ENCODE data around the gene ACTN1.
A peak's percentile ranks its signal among the peaks of the same experiment; 100 is the strongest.

The ACTN1 gene

DNA sequence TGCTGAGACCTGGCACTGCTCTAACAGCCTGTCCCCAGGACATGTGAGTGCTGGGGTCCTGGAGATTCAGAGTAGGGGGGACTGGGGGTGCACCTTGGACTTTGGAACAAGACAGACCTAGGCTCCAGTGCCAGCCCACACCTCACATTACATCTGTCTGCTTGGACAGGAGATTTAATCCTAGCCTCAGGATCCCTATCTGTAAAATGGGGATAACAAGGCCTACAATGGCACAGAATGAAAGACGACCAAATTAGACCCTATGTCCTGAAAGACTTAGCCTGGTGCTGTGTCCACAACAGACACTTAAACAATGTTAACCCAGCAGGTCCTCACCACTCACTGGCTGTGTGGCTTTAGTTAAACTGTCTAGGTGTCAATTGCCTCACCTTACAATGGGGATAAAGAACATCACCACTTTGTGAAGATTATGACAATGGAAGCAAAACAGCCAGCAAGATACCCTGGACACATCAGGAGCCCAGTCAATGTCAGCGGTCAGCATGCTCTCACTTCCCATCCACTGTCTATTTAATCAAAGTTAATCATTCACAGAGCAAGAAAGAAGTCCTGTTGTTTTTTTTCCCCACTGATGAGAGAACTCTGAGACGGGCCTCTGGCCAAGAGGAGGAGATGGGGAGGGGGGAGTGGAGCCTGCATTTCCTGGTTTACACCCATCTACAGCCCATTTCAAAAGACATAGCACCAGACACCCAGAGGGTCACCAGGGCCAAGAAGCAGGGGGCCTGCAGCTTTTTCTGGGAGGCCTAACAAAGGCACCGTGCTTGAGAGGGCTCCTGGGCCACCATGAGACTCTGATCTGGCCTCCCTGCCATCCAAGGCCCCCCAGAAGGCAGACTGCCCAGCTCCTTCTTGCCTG, 40.6 kb downstream of the ACTN1 start:
- ChIA-PET CTCF (interaction anchor here (0.6 to 5.1 kb wide), 8 partner anchors 10 to 782 kb away, joined by 3 to 41 read pairs (median 6); no protein-coding TSS in a partner anchor), POLR2A (no interaction called here)
- H3K9me3 ChIP-seq (ENCODE audit: control insufficient read depth, insufficient read depth, low read depth, low read length) = no peaks in the 10 kb centered on the region
- no peak overlapping the region for H3K4me3 ChIP-seq (ENCODE audit: low read depth, low read length)
- peaks cover 11% of the 10 kb centered on the region for H3K4me1 ChIP-seq (ENCODE audit: control insufficient read depth, insufficient read depth, low read length)
- H3K27ac ChIP-seq (ENCODE audit: extremely low read depth, low read depth, low read length) = no peak overlapping the region
- TF ChIP-seq GLIS1 (tag by site-specific recombination; IDR thresholded peaks at IDR 0.05) = peak; percentile 31; the same call in 1 of the 2 replicates
- TF ChIP-seq, protein P1, sequence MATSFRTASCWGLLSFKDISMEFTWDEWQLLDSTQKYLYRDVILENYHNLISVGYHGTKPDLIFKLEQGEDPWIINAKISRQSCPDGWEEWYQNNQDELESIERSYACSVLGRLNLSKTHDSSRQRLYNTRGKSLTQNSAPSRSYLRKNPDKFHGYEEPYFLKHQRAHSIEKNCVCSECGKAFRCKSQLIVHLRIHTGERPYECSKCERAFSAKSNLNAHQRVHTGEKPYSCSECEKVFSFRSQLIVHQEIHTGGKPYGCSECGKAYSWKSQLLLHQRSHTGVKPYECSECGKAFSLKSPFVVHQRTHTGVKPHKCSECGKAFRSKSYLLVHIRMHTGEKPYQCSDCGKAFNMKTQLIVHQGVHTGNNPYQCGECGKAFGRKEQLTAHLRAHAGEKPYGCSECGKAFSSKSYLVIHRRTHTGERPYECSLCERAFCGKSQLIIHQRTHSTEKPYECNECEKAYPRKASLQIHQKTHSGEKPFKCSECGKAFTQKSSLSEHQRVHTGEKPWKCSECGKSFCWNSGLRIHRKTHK (tag by site-specific recombination; IDR thresholded peaks at IDR 0.05) = no peak
- H3K36me3 ChIP-seq (ENCODE audit: control insufficient read depth in 2 of 2, insufficient read depth in 1 of 2, low read length in 2 of 2) = no peaks in the 10 kb centered on the region

DNA sequence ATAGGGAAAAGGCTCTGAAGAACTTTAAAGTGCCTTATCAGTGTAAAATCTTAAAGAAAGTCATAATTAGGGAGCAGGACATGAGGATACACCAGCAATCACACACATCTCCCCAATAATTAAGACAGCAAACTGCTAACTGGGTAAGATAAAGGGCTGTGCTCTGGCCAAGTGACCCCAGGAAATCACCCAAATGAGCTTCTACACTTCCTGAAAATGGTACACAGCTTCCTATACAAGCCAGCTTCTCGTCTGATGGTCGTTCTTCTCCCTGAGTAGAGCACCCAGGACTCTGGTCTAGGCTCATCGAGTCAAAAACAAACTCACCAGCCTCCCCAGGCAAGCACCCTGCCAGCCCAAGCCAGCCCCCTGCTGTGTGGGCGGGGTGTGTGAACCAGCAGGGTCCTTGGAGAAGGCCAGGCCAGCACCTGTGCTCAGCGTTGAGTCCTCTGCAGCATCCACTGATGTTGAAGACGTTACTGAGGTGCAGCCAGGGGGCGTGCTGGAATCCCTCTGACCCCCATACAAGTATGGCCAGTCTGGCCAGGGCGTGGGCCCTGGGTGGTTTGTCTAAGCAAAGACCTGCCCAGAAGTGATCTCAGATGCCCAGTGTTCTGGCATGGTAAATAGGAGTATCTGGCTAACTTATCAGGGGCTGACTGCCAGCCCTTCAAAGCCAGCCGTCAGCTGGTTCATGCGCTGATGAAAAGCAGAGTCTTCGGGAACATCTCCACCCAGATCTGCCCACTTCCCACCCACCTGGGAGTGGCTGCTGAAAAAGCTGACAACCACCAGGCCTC, 41.4 kb downstream of the ACTN1 start:
- 0 out of 2 replicates have a peak, but pooled peaks have one; percentile 32 for TF ChIP-seq ZNF600 (tag by site-specific recombination; IDR thresholded peaks at IDR 0.05)
- no peak for TF ChIP-seq ZNF510 (tag by site-specific recombination; IDR thresholded peaks at IDR 0.05; ENCODE audit: insufficient replicate concordance)
- TF ChIP-seq PRDM1 (tag by site-specific recombination; IDR thresholded peaks at IDR 0.05) = no peak
- TF ChIP-seq SALL2 (tag by site-specific recombination; IDR thresholded peaks at IDR 0.05; ENCODE audit: borderline replicate concordance) = no peak
- no peak for TF ChIP-seq ZNF791 (tag by site-specific recombination; IDR thresholded peaks at IDR 0.05)
- peak; percentile 23; the same call in 1 of the 2 replicates for TF ChIP-seq EGR2 (tag by site-specific recombination; IDR thresholded peaks at IDR 0.05; ENCODE audit: low read depth)
- TF ChIP-seq ZIC2 (tag by site-specific recombination; IDR thresholded peaks at IDR 0.05) = peak; percentile 70
- TF ChIP-seq, protein P2, sequence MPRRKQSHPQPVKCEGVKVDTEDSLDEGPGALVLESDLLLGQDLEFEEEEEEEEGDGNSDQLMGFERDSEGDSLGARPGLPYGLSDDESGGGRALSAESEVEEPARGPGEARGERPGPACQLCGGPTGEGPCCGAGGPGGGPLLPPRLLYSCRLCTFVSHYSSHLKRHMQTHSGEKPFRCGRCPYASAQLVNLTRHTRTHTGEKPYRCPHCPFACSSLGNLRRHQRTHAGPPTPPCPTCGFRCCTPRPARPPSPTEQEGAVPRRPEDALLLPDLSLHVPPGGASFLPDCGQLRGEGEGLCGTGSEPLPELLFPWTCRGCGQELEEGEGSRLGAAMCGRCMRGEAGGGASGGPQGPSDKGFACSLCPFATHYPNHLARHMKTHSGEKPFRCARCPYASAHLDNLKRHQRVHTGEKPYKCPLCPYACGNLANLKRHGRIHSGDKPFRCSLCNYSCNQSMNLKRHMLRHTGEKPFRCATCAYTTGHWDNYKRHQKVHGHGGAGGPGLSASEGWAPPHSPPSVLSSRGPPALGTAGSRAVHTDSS (tag by site-specific recombination; IDR thresholded peaks at IDR 0.05) = no peak
- TF ChIP-seq ZFHX2 (tag by site-specific recombination; conservative IDR thresholded peaks at IDR 0.05) = peak; percentile 41; the same call in 1 of the 2 replicates
- no peak for TF ChIP-seq SP7 (tag by site-specific recombination; IDR thresholded peaks at IDR 0.05)
- POLR2A ChIA-PET = no interaction called here
- H3K36me3 ChIP-seq (ENCODE audit: control insufficient read depth in 2 of 2, insufficient read depth in 1 of 2, low read length in 2 of 2) = no peaks in the 10 kb centered on the region
- no peaks in the 10 kb centered on the region for H3K9me3 ChIP-seq (ENCODE audit: control insufficient read depth, insufficient read depth, low read depth, low read length)
- peaks cover 11% of the 10 kb centered on the region for H3K4me1 ChIP-seq (ENCODE audit: control insufficient read depth, insufficient read depth, low read length)
- CTCF ChIA-PET = interaction anchor here (0.6 to 5.1 kb wide), 3 partner anchors 26 to 782 kb away, joined by 3 to 41 read pairs (median 5); no protein-coding TSS in a partner anchor
- H3K27ac ChIP-seq (ENCODE audit: extremely low read depth, low read depth, low read length) = no peak overlapping the region
- no peak overlapping the region for H3K4me3 ChIP-seq (ENCODE audit: low read depth, low read length)

DNA sequence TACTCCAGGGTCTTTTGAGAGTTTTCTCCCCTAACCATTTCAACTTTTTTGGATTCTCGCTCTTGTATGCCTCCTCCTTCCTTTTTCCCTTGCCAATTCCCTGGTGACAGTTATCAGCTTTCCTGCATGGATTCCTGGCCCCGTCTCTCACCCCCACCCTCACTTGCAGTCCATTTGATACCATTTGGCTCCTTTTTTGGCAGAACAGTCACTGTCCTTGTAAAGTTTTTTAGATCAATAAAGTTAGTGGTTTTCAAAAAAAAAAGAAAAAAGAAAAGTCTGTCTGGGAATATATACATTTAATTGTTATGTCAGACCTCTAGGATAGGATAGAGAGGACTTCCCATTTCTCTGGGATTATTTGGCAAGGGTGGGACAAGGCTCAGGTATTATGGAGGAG, 42.1 kb downstream of the ACTN1 start:
- H3K4me3 ChIP-seq (ENCODE audit: low read depth, low read length) = no peak overlapping the region
- ChIA-PET POLR2A (no interaction called here), CTCF (interaction anchor here (0.6 to 1.2 kb wide), 2 partner anchors 26 to 505 kb away, joined by 3 to 5 read pairs; no protein-coding TSS in a partner anchor)
- no peaks in the 10 kb centered on the region for H3K36me3 ChIP-seq (ENCODE audit: control insufficient read depth in 2 of 2, insufficient read depth in 1 of 2, low read length in 2 of 2)
- H3K27ac ChIP-seq (ENCODE audit: extremely low read depth, low read depth, low read length) = no peak overlapping the region
- H3K9me3 ChIP-seq (ENCODE audit: control insufficient read depth, insufficient read depth, low read depth, low read length) = no peaks in the 10 kb centered on the region
- H3K4me1 ChIP-seq (ENCODE audit: control insufficient read depth, insufficient read depth, low read length) = peaks cover 11% of the 10 kb centered on the region
- TF ChIP-seq ZNF48 (tag by site-specific recombination; IDR thresholded peaks at IDR 0.05) (no peak), ZBTB20 (tag by site-specific recombination; IDR thresholded peaks at IDR 0.05) (no peak), GLI4 (tag by site-specific recombination; IDR thresholded peaks at IDR 0.05) (no peak), ZNF350 (tag by site-specific recombination; IDR thresholded peaks at IDR 0.05) (no peak), ZNF701 (tag by site-specific recombination; IDR thresholded peaks at IDR 0.05) (no peak), ZNF394 (tag by site-specific recombination; IDR thresholded peaks at IDR 0.05; ENCODE audit: borderline replicate concordance) (no peak)
- TF ChIP-seq, protein P3, sequence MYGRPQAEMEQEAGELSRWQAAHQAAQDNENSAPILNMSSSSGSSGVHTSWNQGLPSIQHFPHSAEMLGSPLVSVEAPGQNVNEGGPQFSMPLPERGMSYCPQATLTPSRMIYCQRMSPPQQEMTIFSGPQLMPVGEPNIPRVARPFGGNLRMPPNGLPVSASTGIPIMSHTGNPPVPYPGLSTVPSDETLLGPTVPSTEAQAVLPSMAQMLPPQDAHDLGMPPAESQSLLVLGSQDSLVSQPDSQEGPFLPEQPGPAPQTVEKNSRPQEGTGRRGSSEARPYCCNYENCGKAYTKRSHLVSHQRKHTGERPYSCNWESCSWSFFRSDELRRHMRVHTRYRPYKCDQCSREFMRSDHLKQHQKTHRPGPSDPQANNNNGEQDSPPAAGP (tag by site-specific recombination; IDR thresholded peaks at IDR 0.05) = no peak
- TF ChIP-seq, protein P4, sequence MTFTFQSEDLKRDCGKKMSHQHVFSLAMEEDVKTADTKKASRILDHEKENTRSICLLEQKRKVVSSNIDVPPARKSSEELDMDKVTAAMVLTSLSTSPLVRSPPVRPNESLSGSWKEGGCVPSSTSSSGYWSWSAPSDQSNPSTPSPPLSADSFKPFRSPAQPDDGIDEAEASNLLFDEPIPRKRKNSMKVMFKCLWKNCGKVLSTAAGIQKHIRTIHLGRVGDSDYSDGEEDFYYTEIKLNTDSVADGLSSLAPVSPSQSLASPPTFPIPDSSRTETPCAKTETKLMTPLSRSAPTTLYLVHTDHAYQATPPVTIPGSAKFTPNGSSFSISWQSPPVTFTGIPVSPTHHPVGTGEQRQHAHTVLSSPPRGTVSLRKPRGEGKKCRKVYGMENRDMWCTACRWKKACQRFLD (tag by site-specific recombination; IDR thresholded peaks at IDR 0.05) = no peak
- TF ChIP-seq, protein P5, sequence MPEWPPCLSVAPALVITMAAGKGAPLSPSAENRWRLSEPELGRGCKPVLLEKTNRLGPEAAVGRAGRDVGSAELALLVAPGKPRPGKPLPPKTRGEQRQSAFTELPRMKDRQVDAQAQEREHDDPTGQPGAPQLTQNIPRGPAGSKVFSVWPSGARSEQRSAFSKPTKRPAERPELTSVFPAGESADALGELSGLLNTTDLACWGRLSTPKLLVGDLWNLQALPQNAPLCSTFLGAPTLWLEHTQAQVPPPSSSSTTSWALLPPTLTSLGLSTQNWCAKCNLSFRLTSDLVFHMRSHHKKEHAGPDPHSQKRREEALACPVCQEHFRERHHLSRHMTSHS (tag by site-specific recombination; IDR thresholded peaks at IDR 0.05) = no peak
